Measurements from ENCODE around the gene RABL2B. TPM values are rescaled to one million over a fixed set of nuclear protein-coding genes. Genes with fewer than 3 reads are reported as not detected.
"Not testable (repeated sequence)": the region's sequence is repeated elsewhere in the genome, so short reads cannot be mapped to it uniquely, and the experiment has no call there.

The RABL2B gene
- total RNA-seq (2021; ENCODE audit: unreplicated experiment) = 36.7 TPM
- polyA plus RNA-seq (2012) = 23.5 and 23.7 TPM in 2 replicates
- percentile 70 among the genes with signal in this experiment for Bru-seq, nascent RNA
- percentile 83 among the genes with signal in this experiment for BruChase-seq, experiment 1, labeled RNA remaining after a 6-hour chase
- percentile 77 among the genes with signal in this experiment for BruChase-seq, experiment 2, labeled RNA remaining after a 2-hour chase
- long read RNA-seq, partial matches to known transcripts = 5 of 54 reads
- long read RNA-seq, other reads (novel, unspliced or antisense) = 39 of 54 reads

DNA sequence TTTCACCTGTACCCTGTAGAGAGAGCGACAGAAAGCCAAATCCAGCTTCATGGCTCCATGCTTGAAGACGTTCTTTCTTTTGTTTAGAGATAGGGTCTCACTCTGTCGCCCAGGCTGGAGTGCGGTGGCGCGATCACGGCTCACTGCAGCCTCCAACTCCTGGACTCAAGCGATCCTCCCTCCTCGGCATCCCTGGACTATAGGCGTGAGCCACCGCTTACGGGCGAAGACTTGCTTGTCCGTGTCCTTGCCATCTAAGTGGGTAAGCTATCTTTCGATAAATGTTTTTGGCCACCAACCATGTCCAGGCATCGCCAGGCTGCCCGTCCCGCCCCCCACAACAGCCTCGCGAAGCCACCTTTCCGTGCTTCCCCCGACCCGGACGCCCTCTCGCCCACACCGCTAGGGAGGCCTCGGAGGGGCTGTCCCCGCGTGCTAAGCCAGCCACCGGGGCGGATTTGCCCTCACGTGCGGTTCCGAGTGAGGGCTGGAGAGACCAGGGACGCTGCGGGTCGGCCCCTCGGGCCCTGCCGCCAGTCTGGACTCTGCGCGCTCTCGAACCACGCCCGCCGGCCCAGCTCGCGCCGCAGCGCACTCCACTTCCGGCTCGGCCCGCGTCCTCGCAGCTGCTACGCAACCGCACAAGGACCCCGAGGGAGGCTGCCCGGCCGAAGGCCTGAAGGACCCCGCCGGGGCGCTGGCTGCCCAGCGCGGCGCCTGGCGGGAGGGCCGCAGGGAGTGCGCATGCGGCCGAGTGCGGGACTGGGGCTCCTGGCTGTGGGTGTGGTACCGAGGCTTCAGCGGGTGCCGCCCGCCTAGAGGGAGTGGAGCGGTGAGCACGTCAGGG lies at the start of gene RABL2B:
RABL2B (minus strand) TSS at position 604 of the 847 bp plus-strand sequence. CDS start 1,342 bp downstream, outside the sequence.
- H2AFZ ChIP-seq (ENCODE audit: low read depth, low read length, poor library complexity, severe bottlenecking); H3K4me1 ChIP-seq (ENCODE audit: control insufficient read depth in 1 of 2, insufficient read depth in 2 of 2, low read length in 2 of 2); H3K9me3 ChIP-seq (ENCODE audit: control insufficient read depth in 1 of 2, insufficient read depth in 1 of 2, low read depth in 1 of 2, low read length in 2 of 2); RAD21 ChIA-PET (ENCODE audit: low non-redundant PET in 1 of 2, low total read pairs in 2 of 2, uncharacterized antibody in 2 of 2, unreplicated experiment in 2 of 2); H3K9me2 ChIP-seq (ENCODE audit: insufficient read depth); H4K20me1 ChIP-seq (ENCODE audit: insufficient read depth); CTCF ChIA-PET; H3K36me3 ChIP-seq (ENCODE audit: control insufficient read depth in 1 of 2, insufficient read depth in 2 of 2, low read length in 2 of 2); H3K27me3 ChIP-seq (ENCODE audit: insufficient read depth, low read length); H3K79me2 ChIP-seq (ENCODE audit: insufficient read depth, low read length); intact Hi-C loops (cut with micrococcal nuclease); BruUV-seq (replicated peaks); H3K27ac ChIP-seq (ENCODE audit: low read depth, low read length); POLR2A ChIA-PET: not testable (repeated sequence)
- TF ChIP-seq POLR2AphosphoS5 (IDR thresholded peaks at IDR 0.05; ENCODE audit: low read depth, low read length) (peak; percentile 56; the same call in 1 of the 2 replicates), ELF1 (IDR thresholded peaks at IDR 0.05; ENCODE audit: borderline replicate concordance, low read depth) (peak; percentile 66), SIN3A (IDR thresholded peaks at IDR 0.05; ENCODE audit: low read depth) (peak; percentile 94)
- TF ChIP-seq, protein P1, sequence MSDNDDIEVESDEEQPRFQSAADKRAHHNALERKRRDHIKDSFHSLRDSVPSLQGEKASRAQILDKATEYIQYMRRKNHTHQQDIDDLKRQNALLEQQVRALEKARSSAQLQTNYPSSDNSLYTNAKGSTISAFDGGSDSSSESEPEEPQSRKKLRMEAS (IDR thresholded peaks at IDR 0.05) = peak; percentile 76
- DNase-seq (ENCODE audit: low read depth, low spot score) (peak; percentile 71), ATAC-seq (peak; percentile 95)
- Histone ChIP-seq H3K4me2 (ENCODE audit: low read length) (peak within 1 kb of the TSS; percentile 66), H3K4me3 (replicated peaks in 1 of 2; ENCODE audit: low read depth in 1 of 2, low read length in 2 of 2) (peak within 1 kb of the TSS; percentile 57 to 62), H3K9ac (ENCODE audit: low read length) (peak within 1 kb of the TSS; percentile 63)

DNA sequence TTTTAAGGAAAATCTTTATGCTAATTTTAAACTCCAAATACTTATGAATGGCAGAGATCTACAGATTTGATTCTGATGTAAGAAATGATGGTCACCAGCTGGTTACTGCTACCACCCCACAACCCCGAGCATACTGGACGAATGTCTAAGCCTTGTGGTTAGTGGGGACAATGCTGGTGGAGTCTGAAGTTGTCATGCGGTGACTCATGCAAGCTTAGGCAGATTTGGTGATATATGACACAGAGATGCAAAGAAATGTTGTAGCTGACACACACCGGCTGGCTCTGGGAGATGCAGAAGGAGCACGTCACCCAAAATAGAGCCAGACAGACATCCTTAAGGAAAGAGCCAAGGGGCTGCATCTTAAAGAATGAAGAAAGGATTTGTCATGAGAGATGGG lies 3.5 kb upstream of the RABL2B start:
- BruUV-seq (replicated peaks); H3K4me1 ChIP-seq (ENCODE audit: control insufficient read depth in 1 of 2, insufficient read depth in 2 of 2, low read length in 2 of 2); H3K27me3 ChIP-seq (ENCODE audit: insufficient read depth, low read length); intact Hi-C loops (cut with micrococcal nuclease); DNase-seq (ENCODE audit: low read depth, low spot score); H4K20me1 ChIP-seq (ENCODE audit: insufficient read depth); ATAC-seq; H3K36me3 ChIP-seq (ENCODE audit: control insufficient read depth in 1 of 2, insufficient read depth in 2 of 2, low read length in 2 of 2); H3K27ac ChIP-seq (ENCODE audit: low read depth, low read length); H3K9me3 ChIP-seq (ENCODE audit: control insufficient read depth in 1 of 2, insufficient read depth in 1 of 2, low read depth in 1 of 2, low read length in 2 of 2); H3K4me2 ChIP-seq (ENCODE audit: low read length); H3K79me2 ChIP-seq (ENCODE audit: insufficient read depth, low read length); CTCF ChIA-PET; RAD21 ChIA-PET (ENCODE audit: low non-redundant PET in 1 of 2, low total read pairs in 2 of 2, uncharacterized antibody in 2 of 2, unreplicated experiment in 2 of 2); H3K4me3 ChIP-seq (replicated peaks in 1 of 2; ENCODE audit: low read depth in 1 of 2, low read length in 2 of 2); H3K9me2 ChIP-seq (ENCODE audit: insufficient read depth); POLR2A ChIA-PET; H3K9ac ChIP-seq (ENCODE audit: low read length); H2AFZ ChIP-seq (ENCODE audit: low read depth, low read length, poor library complexity, severe bottlenecking): not testable (repeated sequence)

DNA sequence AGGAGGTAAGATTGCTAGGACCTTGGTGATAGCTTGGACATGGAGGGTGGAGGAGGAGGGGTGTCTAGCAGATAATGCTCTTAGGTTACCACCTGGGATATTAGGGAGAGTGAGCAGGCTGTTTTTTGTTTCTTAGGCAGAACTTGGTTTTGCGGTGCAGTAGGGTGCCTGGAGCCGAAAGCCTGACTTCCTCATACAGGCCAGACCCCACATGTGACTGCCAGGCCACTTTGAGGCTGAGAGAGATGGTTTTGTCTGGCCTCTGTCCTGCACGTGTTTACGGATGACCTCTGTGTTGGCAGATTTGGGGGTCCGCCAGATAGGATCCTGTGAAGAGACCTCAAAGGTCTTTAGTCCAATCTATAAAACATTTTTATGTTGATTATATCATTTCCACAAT lies 1.9 kb upstream of the RABL2B start:
- RAD21 ChIA-PET (ENCODE audit: low non-redundant PET in 1 of 2, low total read pairs in 2 of 2, uncharacterized antibody in 2 of 2, unreplicated experiment in 2 of 2); H3K4me2 ChIP-seq (ENCODE audit: low read length); BruUV-seq (replicated peaks); POLR2A ChIA-PET; H2AFZ ChIP-seq (ENCODE audit: low read depth, low read length, poor library complexity, severe bottlenecking); H3K79me2 ChIP-seq (ENCODE audit: insufficient read depth, low read length); H3K27me3 ChIP-seq (ENCODE audit: insufficient read depth, low read length); DNase-seq (ENCODE audit: low read depth, low spot score); H3K4me3 ChIP-seq (replicated peaks in 1 of 2; ENCODE audit: low read depth in 1 of 2, low read length in 2 of 2); CTCF ChIA-PET; H3K9me3 ChIP-seq (ENCODE audit: control insufficient read depth in 1 of 2, insufficient read depth in 1 of 2, low read depth in 1 of 2, low read length in 2 of 2); ATAC-seq; H3K9me2 ChIP-seq (ENCODE audit: insufficient read depth); H4K20me1 ChIP-seq (ENCODE audit: insufficient read depth); H3K27ac ChIP-seq (ENCODE audit: low read depth, low read length); H3K4me1 ChIP-seq (ENCODE audit: control insufficient read depth in 1 of 2, insufficient read depth in 2 of 2, low read length in 2 of 2); H3K9ac ChIP-seq (ENCODE audit: low read length); H3K36me3 ChIP-seq (ENCODE audit: control insufficient read depth in 1 of 2, insufficient read depth in 2 of 2, low read length in 2 of 2); intact Hi-C loops (cut with micrococcal nuclease): not testable (repeated sequence)

DNA sequence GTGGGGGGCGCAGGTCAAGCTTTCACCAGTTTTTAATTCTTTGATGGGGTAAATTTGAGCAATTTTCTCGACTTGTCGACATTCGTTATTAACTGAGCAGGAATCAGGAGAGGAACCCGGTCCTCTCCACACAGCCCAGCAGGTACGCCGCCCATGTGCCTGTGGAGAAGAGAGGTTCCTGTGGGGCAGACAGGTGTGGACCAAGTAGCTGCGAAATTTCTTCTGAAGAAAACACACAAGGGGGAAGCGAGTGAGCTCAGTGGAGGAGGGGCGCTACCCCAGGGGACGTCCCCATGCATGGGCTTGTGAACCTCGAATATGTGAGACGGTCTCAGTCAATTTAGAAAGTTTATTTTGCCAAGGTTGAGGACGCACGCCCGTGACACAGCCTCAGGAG lies 442 bp upstream of the RABL2B start:
- peak; percentile 52 for ATAC-seq
- H2AFZ ChIP-seq (ENCODE audit: low read depth, low read length, poor library complexity, severe bottlenecking); H3K79me2 ChIP-seq (ENCODE audit: insufficient read depth, low read length); H3K36me3 ChIP-seq (ENCODE audit: control insufficient read depth in 1 of 2, insufficient read depth in 2 of 2, low read length in 2 of 2); CTCF ChIA-PET; H3K4me1 ChIP-seq (ENCODE audit: control insufficient read depth in 1 of 2, insufficient read depth in 2 of 2, low read length in 2 of 2); POLR2A ChIA-PET; H3K9me3 ChIP-seq (ENCODE audit: control insufficient read depth in 1 of 2, insufficient read depth in 1 of 2, low read depth in 1 of 2, low read length in 2 of 2); RAD21 ChIA-PET (ENCODE audit: low non-redundant PET in 1 of 2, low total read pairs in 2 of 2, uncharacterized antibody in 2 of 2, unreplicated experiment in 2 of 2); H3K27me3 ChIP-seq (ENCODE audit: insufficient read depth, low read length); H4K20me1 ChIP-seq (ENCODE audit: insufficient read depth); H3K9me2 ChIP-seq (ENCODE audit: insufficient read depth); DNase-seq (ENCODE audit: low read depth, low spot score); H3K27ac ChIP-seq (ENCODE audit: low read depth, low read length); intact Hi-C loops (cut with micrococcal nuclease): not testable (repeated sequence)
- peak overlapping the region; percentile 58 for H3K9ac ChIP-seq (ENCODE audit: low read length)
- TSS peak; percentile 93 for BruUV-seq (replicated peaks)
- H3K4me3 ChIP-seq (replicated peaks in 1 of 2; ENCODE audit: low read depth in 1 of 2, low read length in 2 of 2) = peak overlapping the region; percentile 44 to 62
- H3K4me2 ChIP-seq (ENCODE audit: low read length) = peak overlapping the region; percentile 66
